ENCODE data around the gene ASL. TPM values are rescaled to one million over a fixed set of nuclear protein-coding genes. Genes with fewer than 3 reads are reported as not detected.
A peak's percentile ranks its signal among the peaks of the same experiment; 100 is the strongest.

ASL gene
- total RNA-seq, 1 experiment from 2014 or later, result 56.5 TPM

DNA sequence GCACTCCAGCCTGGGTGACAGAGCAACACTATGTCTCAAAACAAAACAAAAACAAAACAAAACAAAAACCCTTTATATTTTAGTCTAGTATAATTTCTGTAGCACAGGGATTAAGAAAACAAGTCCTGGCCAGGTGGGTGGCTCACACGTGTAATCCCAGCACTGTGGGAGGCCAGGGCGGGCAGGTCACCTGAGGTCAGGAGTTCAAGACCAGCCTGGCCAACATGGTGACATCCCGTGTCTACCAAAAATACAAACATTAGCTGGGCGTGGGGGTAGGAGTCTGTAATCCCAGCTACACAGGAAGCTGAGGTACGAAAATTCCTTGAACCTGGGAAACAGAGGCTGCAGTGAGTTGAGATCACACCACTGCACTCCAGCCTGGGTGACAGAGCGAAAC, 23.2 kb upstream of the ASL start:
- no peak for DNase-seq (ENCODE audit: unreplicated experiment)
- H3K36me3 Mint-ChIP-seq (ENCODE audit: insufficient read depth, unreplicated experiment), result no peaks in the 10 kb centered on the region
- POLR2A ChIA-PET, result interaction anchor here (0.6 to 1.9 kb wide), 7 partner anchors 19 to 1170 kb away, joined by 3 to 10 read pairs (median 5); partner anchors contain the start of gene ASL
- intact Hi-C loops (cut with micrococcal nuclease), result no loop called here
- no peaks in the 10 kb centered on the region for H3K27me3 Mint-ChIP-seq (ENCODE audit: insufficient read depth, unreplicated experiment)
- peak overlapping the region; percentile 51 for H3K27ac Mint-ChIP-seq (ENCODE audit: low read depth, unreplicated experiment)
- TF ChIP-seq, protein P1, sequence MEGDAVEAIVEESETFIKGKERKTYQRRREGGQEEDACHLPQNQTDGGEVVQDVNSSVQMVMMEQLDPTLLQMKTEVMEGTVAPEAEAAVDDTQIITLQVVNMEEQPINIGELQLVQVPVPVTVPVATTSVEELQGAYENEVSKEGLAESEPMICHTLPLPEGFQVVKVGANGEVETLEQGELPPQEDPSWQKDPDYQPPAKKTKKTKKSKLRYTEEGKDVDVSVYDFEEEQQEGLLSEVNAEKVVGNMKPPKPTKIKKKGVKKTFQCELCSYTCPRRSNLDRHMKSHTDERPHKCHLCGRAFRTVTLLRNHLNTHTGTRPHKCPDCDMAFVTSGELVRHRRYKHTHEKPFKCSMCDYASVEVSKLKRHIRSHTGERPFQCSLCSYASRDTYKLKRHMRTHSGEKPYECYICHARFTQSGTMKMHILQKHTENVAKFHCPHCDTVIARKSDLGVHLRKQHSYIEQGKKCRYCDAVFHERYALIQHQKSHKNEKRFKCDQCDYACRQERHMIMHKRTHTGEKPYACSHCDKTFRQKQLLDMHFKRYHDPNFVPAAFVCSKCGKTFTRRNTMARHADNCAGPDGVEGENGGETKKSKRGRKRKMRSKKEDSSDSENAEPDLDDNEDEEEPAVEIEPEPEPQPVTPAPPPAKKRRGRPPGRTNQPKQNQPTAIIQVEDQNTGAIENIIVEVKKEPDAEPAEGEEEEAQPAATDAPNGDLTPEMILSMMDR (IDR thresholded peaks at IDR 0.05; ENCODE audit: unreplicated experiment), result no peak
- no peaks in the 10 kb centered on the region for H3K9me3 Mint-ChIP-seq (ENCODE audit: unreplicated experiment)
- H3K4me1 Mint-ChIP-seq (ENCODE audit: insufficient read depth, unreplicated experiment), result peaks cover 28% of the 10 kb centered on the region
- H3K4me3 Mint-ChIP-seq (ENCODE audit: unreplicated experiment), result no peak overlapping the region
- CTCF ChIA-PET, result interaction anchor here (1.6 kb wide), 1 partner anchor 22 kb away, joined by 11 read pairs; no protein-coding TSS in a partner anchor
- BruUV-seq (replicated peaks), result no TSS peak

DNA sequence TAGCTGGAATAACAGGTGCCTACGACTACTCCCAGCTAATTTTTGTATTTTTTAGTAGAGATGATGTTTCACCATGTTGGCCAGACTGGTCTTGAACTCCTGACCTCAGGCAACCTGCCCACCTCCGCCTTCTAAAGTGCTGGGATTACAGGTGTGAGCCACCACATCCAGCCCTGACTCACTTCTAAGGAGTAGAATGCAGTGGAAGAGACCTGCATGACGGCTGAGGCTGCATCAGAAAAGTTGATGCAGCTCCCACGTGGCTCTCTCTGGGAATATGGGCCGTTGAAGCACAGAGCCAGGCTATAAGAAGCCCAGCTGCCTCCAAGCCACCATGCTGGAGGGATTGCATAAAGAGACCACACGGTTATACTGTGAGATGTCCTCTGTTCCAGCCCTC, 21.6 kb upstream of the ASL start:
- peaks cover 24% of the 10 kb centered on the region for H3K4me1 Mint-ChIP-seq (ENCODE audit: insufficient read depth, unreplicated experiment)
- TF ChIP-seq, protein P1 (IDR thresholded peaks at IDR 0.05; ENCODE audit: unreplicated experiment), result no peak
- no peaks in the 10 kb centered on the region for H3K36me3 Mint-ChIP-seq (ENCODE audit: insufficient read depth, unreplicated experiment)
- ChIA-PET CTCF (interaction anchor here (0.6 to 1.6 kb wide), 5 partner anchors 11 to 516 kb away, joined by 3 to 11 read pairs (median 3); no protein-coding TSS in a partner anchor), POLR2A (no interaction called here)
- BruUV-seq (replicated peaks), result no TSS peak
- peak overlapping the region; percentile 51 for H3K27ac Mint-ChIP-seq (ENCODE audit: low read depth, unreplicated experiment)
- no peaks in the 10 kb centered on the region for H3K9me3 Mint-ChIP-seq (ENCODE audit: unreplicated experiment)
- intact Hi-C loops (cut with micrococcal nuclease), result no loop called here
- no peaks in the 10 kb centered on the region for H3K27me3 Mint-ChIP-seq (ENCODE audit: insufficient read depth, unreplicated experiment)
- DNase-seq (ENCODE audit: unreplicated experiment), result no peak
- no peak overlapping the region for H3K4me3 Mint-ChIP-seq (ENCODE audit: unreplicated experiment)

DNA sequence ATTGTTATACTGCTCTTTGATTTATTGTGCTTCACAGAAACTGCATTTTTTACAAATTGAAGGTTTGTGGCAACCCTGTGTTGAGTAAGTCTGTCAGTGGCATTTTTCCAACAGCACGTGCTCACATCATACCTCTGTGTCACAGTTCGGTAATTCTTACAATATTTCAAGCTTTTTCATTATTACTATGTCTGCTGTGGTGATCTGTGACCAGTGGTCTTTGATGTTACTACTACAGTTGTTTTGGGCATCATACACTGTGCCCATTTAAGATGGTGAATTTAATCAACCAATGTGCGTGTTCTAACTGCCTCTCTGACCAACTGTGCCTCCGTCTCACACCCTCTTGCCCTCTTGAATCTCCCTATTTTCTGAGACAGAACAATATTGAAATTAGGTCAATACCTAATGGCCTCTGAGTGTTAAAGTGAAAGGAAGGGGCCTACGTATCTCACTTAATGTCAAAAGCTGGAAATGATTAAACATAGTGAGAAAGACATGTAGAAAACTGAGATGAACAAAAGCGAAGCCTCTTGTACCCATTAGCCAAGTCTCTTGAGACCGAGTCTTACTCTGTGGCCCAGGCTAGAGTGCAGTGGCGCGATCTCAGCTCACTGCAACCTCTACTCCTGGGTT, 20.2 kb upstream of the ASL start:
- ChIA-PET CTCF (interaction anchor here (0.9 kb wide), 1 partner anchor 26 kb away, joined by 3 read pairs; no protein-coding TSS in a partner anchor), POLR2A (interaction anchor here (1.0 kb wide), 1 partner anchor 45 kb away, joined by 3 read pairs; no protein-coding TSS in a partner anchor)
- Mint-ChIP-seq H3K4me1 (ENCODE audit: insufficient read depth, unreplicated experiment) (peaks cover 24% of the 10 kb centered on the region), H3K9me3 (ENCODE audit: unreplicated experiment) (no peaks in the 10 kb centered on the region), H3K36me3 (ENCODE audit: insufficient read depth, unreplicated experiment) (no peaks in the 10 kb centered on the region), H3K27ac (ENCODE audit: low read depth, unreplicated experiment) (peak overlapping the region; percentile 58), H3K27me3 (ENCODE audit: insufficient read depth, unreplicated experiment) (no peaks in the 10 kb centered on the region), H3K4me3 (ENCODE audit: unreplicated experiment) (no peak overlapping the region)
- TF ChIP-seq, protein P1 (IDR thresholded peaks at IDR 0.05; ENCODE audit: unreplicated experiment), result no peak
- no TSS peak for BruUV-seq (replicated peaks)
- intact Hi-C loops (cut with micrococcal nuclease), result no loop called here
- DNase-seq (ENCODE audit: unreplicated experiment), result peak; percentile 44

DNA sequence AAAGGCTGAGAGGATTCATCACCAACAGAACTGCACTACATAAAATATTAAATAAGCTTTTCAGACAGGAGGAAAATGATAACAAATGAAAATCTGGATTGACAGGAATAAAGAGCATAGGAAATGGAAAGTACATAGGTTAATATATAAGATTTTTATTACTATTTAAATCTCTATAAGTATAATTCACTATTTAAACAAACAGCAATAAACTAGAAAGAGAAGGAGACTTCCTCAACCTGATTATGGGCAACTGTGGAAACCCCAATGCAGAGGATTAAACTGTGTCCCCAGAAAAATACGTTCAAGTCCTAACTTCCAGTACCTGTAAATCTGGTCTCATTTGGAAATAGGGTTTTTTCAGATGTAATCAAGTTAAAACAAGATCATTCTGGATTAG, 14.8 kb upstream of the ASL start:
- CTCF ChIA-PET, result no interaction called here
- H3K36me3 Mint-ChIP-seq (ENCODE audit: insufficient read depth, unreplicated experiment), result no peaks in the 10 kb centered on the region
- no peak overlapping the region for H3K27ac Mint-ChIP-seq (ENCODE audit: low read depth, unreplicated experiment)
- peaks cover 4% of the 10 kb centered on the region for H3K4me1 Mint-ChIP-seq (ENCODE audit: insufficient read depth, unreplicated experiment)
- no peak overlapping the region for H3K4me3 Mint-ChIP-seq (ENCODE audit: unreplicated experiment)
- DNase-seq (ENCODE audit: unreplicated experiment), result no peak
- intact Hi-C loops (cut with micrococcal nuclease), result no loop called here
- H3K27me3 Mint-ChIP-seq (ENCODE audit: insufficient read depth, unreplicated experiment), result no peaks in the 10 kb centered on the region
- no TSS peak for BruUV-seq (replicated peaks)
- TF ChIP-seq, protein P1 (IDR thresholded peaks at IDR 0.05; ENCODE audit: unreplicated experiment), result no peak
- POLR2A ChIA-PET, result interaction anchor here (0.7 kb wide), 1 partner anchor 304 kb away, joined by 3 read pairs; no protein-coding TSS in a partner anchor
- no peaks in the 10 kb centered on the region for H3K9me3 Mint-ChIP-seq (ENCODE audit: unreplicated experiment)

All from MCF 10A (cell line).